Activated CD4-positive, CD25-positive, alpha-beta regulatory T cell treated with anti-CD3 and anti-CD28 coated beads, Interleukin-2, amount 50 U/mL, for 72 hours (primary cell): ENCODE measurements around the gene ACER3.
"Not testable (repeated sequence)": the region's sequence is repeated elsewhere in the genome, so short reads cannot be mapped to it uniquely, and the experiment has no call there.

ENCODE experiments used
- DNase-seq: peaks from one replicate; pipeline ENCODE4 v3.0.0; 2021

The ACER3 gene

DNA sequence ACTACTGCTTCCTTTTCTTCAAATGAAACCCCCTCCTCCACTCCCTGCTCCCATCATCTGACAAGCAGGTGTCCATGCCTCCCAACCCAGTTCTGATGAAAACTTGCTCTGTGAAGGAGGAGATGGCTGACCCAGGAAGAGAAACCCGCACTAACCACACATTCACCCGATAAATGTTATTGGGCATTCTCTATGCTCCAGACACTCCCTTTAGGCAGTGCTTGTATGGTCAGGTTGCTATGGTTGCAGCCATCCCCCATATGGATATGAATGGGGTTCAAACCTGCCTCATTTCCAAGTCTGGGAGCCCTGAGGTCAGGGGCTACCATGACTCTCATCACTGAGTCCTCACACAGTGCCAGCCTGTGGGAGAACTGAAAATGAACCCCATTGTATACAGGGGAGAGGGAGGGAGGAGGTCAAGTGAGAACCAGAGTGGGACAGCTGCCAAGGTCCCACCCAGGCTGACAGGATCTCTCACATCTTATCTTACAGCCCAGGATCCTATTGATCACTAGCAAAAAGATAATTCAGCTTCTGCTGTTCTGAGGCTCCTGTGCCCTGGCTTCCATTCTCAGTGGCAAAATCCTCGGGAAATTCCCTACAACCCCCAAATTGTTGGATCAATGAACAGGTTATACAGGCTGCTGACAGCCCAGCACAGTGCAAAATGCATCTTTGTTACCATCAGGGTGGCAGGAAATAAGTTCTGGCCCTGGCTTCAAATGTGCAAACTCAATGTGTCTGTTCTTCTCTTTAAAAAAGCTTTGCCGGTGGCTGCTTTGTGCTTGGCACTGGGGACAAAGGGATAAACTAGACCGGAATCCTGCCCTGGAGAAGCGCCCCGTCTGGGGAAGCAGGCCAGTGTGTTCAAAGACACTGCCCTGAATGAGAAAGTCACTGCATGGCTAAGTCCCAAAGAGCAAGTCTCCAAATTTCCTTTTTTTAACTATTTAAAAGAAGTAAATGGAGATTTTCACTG lies 22.7 kb upstream of the ACER3 start:
- no peak for DNase-seq

- no peak for DNase-seq
These were observed 22.0 kb upstream of the ACER3 start for GRCh38 chr11:76838678-76839068.

GRCh38 chr11:76839311-76839710 lies 21.4 kb upstream of the ACER3 start:
- no peak for DNase-seq

GRCh38 chr11:76841923-76842452 lies 18.7 kb upstream of the ACER3 start:
- no peak for DNase-seq

GRCh38 chr11:76843907-76844306 lies 16.8 kb upstream of the ACER3 start:
- DNase-seq: no peak

DNA sequence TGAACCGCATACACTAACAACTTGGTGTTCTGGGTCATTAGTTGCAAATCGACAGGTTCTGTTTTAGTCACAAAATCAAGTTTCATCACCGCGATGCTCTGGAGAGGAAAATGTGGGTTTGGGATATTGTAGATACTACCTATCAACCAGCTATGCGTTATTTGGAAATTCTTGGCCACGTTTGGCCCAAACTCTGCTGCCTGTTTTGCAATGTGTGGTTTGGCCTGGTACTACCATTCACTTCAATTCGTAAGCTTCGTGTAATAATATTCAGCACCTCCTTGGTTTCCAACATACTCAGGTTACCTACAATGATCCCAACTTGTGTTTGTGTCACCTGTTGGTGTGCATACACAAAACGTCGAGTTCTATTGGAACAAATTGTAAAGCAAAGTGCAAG lies 16.2 kb upstream of the ACER3 start:
- no peak for DNase-seq

DNA sequence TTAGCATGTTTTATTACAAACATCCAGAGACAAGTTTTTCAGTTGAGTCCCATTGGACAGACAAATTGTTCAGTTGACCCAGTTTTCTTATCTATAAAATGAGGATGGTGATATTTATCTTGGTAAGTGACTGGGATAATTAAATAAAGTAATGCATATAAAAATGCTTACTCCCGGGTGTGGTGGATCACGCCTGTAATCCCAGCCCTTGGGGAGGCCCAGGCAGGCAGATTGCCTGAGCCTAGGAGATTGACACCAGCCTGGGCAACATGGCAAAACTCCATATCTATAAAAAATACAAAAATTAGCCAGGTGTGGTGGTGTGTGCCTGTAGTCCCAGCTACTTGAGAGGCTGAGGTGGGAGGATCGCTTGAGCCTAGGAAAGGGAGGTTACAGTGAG lies 15.6 kb upstream of the ACER3 start:
- DNase-seq: no peak

GRCh38 chr11:76846441-76846840 lies 14.3 kb upstream of the ACER3 start:
- no peak for DNase-seq

GRCh38 chr11:76849376-76849775 lies 11.3 kb upstream of the ACER3 start:
- no peak for DNase-seq

- no peak for DNase-seq
These were observed 10.6 kb upstream of the ACER3 start for GRCh38 chr11:76850130-76850529.

- no peak for DNase-seq
These were observed 9.9 kb upstream of the ACER3 start for GRCh38 chr11:76850815-76851214.

DNA sequence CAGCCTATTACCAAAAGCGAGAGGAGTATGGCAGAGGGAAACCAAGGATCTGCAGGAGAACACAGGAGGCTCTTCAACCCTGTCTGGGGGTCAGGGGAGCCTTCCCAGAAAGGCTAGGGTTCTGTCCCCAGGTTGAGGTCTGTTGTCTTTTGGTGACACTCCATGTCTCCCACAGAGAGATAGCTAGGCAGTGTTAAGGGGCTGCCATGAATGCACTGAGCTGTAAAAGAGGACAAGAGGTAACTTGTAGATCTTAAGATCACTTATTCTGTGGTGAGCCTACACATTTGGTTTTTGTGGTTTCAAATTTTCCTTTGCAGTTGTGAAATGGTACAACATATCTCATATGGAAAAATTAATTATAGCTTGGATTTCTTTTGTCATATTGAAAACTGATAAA lies 6.0 kb upstream of the ACER3 start:
- DNase-seq: no peak

- not testable (repeated sequence) for DNase-seq
These were observed 5.0 kb upstream of the ACER3 start for GRCh38 chr11:76855670-76856069.

- DNase-seq: no peak
These were observed 4.6 kb upstream of the ACER3 start for GRCh38 chr11:76856106-76856505.

DNA sequence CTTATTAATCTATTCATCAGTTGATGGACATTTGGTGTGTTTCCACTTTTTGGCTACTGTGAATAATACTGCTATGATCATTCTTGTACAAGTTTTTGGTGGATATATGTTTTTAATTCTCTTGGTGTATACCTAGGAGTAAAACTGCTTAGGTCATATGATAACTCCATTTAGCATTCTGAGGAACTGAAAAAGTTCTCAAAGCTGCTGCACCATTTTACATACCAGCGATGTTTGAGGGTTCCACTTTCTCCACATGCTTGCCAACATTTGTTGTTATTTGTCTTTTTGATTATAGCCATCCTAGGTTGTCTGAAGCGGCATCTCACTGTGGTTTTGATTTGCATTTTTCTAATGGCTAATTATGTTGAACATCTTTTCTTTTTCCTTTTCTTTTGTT lies 4.1 kb upstream of the ACER3 start:
- no peak for DNase-seq

DNA sequence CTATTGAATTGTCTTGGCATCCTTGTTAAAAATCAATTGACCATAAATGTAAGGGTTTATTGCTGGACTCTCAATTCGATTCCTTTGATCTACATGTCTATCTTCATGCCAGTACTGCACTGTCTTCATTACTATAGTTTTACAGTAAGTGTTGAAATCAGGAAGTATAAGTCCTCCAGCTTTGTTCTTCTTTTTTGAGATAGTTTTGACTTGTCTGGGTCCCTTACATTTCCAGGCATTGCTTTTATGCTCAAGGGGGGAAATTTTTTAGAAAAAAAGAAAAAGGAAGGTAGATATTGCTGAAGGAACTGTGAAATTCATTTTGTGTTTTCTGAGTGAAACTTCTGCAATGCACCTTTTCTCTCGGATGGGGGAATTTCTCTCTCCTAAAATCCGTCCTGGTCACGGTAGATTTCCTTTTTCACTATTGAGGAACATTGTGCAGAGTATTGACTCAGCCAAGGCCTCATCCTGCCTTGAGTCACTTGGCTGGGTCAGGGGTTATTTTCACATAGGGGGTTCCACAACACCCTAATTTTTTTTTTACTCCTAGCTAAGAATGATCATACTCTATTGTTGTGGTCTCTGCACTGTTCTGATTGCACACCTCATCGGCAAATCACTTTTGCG lies 2.8 kb upstream of the ACER3 start:
- no peak for DNase-seq

DNA sequence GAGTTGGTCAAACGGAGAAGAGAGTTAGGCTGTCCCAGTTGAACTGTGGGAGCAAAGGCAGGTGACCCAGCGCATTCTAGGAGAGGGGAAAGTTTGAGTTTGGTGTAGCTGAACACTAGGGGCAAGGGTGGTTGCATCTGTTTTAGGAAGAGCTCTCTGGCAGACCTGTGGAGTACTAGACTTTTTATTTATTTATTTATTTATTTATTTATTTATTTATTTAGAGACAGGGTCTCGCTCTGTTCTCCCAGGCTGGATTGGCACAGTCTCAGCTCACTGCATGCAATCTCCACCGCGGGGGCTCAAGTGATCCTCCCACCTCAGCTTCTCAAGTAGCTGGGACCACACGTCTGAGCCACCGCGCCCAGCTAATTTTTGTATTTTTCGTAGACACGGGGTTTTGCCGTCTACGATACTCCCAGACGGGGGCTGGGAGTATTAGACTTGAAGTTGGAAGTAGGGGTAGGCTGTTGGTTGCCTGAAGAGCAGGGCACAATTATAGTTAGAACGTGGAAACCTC lies 950 bp upstream of the ACER3 start:
- DNase-seq: no peak

DNA sequence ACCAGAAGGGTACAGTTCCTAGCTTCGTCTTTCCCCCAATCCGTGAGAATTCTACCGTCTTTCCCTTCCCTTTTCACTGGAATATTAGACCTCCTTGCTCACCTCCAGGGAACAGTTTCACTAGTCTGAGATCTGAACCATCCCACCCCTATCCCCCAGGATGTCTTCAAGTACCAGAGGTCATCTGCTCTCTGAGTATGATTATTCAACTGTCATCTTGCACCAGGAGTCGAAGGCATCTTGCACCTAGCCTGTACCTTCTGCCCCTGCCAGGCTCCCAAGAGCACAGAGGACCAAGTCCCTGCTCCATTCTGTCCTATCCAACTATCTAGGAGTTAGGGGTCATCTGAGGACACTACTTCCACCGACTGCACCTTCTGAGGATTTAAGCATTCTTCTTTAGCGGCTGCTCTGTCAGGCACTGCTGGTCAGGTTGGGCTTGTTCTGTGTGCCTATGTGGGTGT lies 804 bp downstream of the ACER3 start:
- DNase-seq: no peak

DNA sequence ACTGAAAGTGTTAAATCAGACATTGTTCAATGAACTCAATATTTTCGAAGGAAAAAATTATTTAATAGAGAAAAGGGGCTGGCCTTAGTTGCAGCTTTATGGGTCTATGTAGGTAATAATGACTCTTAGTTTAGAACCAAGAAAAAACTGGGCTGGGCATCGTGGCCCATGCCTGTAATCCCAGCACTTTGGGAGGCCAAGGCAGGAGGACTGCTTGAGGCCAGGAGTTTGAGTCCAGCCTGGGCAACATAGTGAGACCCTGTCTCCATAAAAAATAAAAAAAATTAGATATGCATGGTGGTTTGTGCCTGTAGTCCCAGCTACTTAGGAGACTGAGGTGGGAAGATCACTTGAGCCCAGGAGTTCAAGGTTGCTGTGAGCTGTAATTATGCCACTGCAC lies 2.1 kb downstream of the ACER3 start:
- DNase-seq: not testable (repeated sequence)

GRCh38 chr11:76863196-76863777 lies 2.6 kb downstream of the ACER3 start:
- no peak for DNase-seq

GRCh38 chr11:76872959-76873827 lies 12.5 kb downstream of the ACER3 start:
- DNase-seq: no peak

DNA sequence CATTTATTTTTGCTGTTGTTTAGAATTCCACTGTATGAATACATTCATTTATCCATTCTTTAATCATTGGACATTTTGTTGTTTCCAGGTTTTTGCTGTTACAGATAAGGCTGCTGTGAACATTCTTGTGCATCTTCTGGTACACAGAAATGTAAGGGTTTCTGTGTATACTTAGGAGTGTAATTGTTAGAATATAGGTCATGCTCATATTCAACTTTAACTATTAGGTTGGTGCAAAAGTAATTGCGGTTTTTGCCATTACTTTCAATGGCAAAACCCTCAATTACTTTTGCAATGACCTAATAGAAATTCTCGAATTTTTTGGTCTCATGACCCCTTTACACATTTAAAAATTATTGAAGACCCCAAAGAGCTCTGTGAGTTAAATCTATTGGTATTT lies 17.3 kb downstream of the ACER3 start:
- no peak for DNase-seq
